PFSK-1 (cell line): ENCODE results near the gene ACTN4.
A peak's percentile ranks its signal among the peaks of the same experiment; 100 is the strongest.

Experiments
- FOXP2 ChIP-seq: optimal IDR thresholded peaks from 2 replicates; pipeline ENCODE3; 2011; ENCODE audit warnings: borderline replicate concordance, control low read depth, inconsistent platforms; ENCODE audit not compliant: insufficient read depth; ENCODE audit errors: extremely low read length, extremely low read depth
- POLR2AphosphoS5 ChIP-seq: IDR thresholded peaks from 2 replicates; pipeline ENCODE4 v1.6.1; 2012; ENCODE audit warnings: low read depth, mild to moderate bottlenecking, control low read depth, low read length, moderate library complexity
- SIN3A ChIP-seq: IDR thresholded peaks from 2 replicates; pipeline ENCODE4 v1.6.1; 2012; ENCODE audit warnings: mild to moderate bottlenecking, low read length, moderate library complexity, borderline replicate concordance; ENCODE audit not compliant: insufficient read depth
- TAF1 ChIP-seq: IDR thresholded peaks from 2 replicates; pipeline ENCODE4 v1.6.1; 2012; ENCODE audit warnings: low read length, control low read depth, borderline replicate concordance; ENCODE audit not compliant: insufficient read depth
- TF ChIP-seq, protein P1 (sequence below), 2 experiments: IDR thresholded peaks; 2 replicates each; pipeline versions ENCODE4 v1.6.1 to v1.8.0; 2011 to 2012; ENCODE audit warnings: low read depth in 2 of 2, low read length in 2 of 2, control low read depth in 1 of 2, inconsistent platforms in 1 of 2, mild to moderate bottlenecking in 1 of 2, moderate library complexity in 1 of 2; ENCODE audit not compliant: insufficient read depth in 1 of 2

The ACTN4 gene

DNA sequence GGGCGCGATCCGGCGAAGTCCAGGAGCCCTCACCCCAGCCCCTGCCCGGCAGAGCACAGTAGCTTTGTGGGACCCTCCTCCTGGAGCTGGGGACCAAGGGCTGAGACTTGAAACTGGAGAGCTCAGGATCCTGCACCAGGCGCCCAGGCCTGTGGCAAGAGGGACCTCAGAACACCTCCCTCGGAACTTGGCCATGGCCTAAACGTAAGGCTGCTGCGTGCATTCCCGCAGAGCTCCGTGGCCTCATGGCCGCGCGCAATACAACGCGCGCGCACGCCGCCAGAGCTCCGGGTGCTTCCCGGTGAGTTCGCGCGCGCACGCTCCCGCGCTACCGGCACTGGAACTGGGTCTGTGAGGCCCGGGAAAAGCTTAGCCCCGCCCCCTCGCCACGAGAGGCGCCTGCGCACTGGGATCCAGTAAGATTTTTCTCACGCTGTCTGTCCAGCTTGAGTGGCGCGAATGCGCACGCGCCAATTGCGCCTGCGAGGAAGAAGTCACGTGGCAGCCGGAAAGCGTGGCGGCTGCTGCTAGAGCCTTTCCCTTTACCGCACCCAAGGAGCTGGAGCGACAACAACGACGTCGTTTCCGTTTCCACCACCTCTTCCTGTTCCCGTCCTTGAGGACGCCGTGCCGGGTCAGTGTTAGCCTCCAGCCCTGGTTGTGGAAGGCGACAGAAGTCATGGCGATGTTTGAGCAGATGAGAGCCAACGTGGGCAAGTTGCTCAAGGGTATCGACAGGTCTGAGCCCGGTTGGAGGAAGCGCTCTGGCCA, 28.7 kb upstream of the ACTN4 start, which contains the start of gene EIF3K:
TSS of gene EIF3K (plus strand) at position 599 of the 771 bp plus-strand sequence. CDS start at position 680, 81 bp downstream.
- TF ChIP-seq FOXP2 (peak; percentile 82), TAF1 (0 out of 2 replicates have a peak, but pooled peaks have one; percentile 68), SIN3A (peak; percentile 52; the same call in 1 of the 2 replicates), POLR2AphosphoS5 (peak; percentile 84)
- TF ChIP-seq, protein P1, sequence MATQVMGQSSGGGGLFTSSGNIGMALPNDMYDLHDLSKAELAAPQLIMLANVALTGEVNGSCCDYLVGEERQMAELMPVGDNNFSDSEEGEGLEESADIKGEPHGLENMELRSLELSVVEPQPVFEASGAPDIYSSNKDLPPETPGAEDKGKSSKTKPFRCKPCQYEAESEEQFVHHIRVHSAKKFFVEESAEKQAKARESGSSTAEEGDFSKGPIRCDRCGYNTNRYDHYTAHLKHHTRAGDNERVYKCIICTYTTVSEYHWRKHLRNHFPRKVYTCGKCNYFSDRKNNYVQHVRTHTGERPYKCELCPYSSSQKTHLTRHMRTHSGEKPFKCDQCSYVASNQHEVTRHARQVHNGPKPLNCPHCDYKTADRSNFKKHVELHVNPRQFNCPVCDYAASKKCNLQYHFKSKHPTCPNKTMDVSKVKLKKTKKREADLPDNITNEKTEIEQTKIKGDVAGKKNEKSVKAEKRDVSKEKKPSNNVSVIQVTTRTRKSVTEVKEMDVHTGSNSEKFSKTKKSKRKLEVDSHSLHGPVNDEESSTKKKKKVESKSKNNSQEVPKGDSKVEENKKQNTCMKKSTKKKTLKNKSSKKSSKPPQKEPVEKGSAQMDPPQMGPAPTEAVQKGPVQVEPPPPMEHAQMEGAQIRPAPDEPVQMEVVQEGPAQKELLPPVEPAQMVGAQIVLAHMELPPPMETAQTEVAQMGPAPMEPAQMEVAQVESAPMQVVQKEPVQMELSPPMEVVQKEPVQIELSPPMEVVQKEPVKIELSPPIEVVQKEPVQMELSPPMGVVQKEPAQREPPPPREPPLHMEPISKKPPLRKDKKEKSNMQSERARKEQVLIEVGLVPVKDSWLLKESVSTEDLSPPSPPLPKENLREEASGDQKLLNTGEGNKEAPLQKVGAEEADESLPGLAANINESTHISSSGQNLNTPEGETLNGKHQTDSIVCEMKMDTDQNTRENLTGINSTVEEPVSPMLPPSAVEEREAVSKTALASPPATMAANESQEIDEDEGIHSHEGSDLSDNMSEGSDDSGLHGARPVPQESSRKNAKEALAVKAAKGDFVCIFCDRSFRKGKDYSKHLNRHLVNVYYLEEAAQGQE (IDR thresholded peaks at IDR 0.05; ENCODE audit: insufficient read depth in 1 of 2, low read depth in 2 of 2, low read length in 2 of 2), result peak in 1 of 2 experiments; percentile 15; a peak in 1 of 4 replicates

GRCh38 chr19:38619361-38620174, 27.9 kb upstream of the ACTN4 start:
- TF ChIP-seq, protein P1 (IDR thresholded peaks at IDR 0.05; ENCODE audit: insufficient read depth in 1 of 2, low read depth in 2 of 2, low read length in 2 of 2), result no peak
- TF ChIP-seq TAF1, result no peak
- TF ChIP-seq SIN3A, result no peak
- no peak for TF ChIP-seq FOXP2
- TF ChIP-seq POLR2AphosphoS5, result no peak

- TF ChIP-seq TAF1 (no peak), FOXP2 (no peak), POLR2AphosphoS5 (no peak), SIN3A (no peak)
- TF ChIP-seq, protein P1 (IDR thresholded peaks at IDR 0.05; ENCODE audit: insufficient read depth in 1 of 2, low read depth in 2 of 2, low read length in 2 of 2), result no peak
Measured at GRCh38 chr19:38624822-38625221, 22.6 kb upstream of the ACTN4 start.

- no peak for TF ChIP-seq POLR2AphosphoS5
- TF ChIP-seq TAF1, result no peak
- no peak for TF ChIP-seq SIN3A
- TF ChIP-seq, protein P1 (IDR thresholded peaks at IDR 0.05; ENCODE audit: insufficient read depth in 1 of 2, low read depth in 2 of 2, low read length in 2 of 2), result no peak
- no peak for TF ChIP-seq FOXP2
Measured at GRCh38 chr19:38626401-38626800, 21.0 kb upstream of the ACTN4 start.
